Measurements from ENCODE around the gene BCKDHB. TPM values are rescaled to one million over a fixed set of nuclear protein-coding genes. Genes with fewer than 3 reads are reported as not detected.

Gene BCKDHB
- total RNA-seq, 4 donors from 2014 or later, result 1.6 to 6.9 (median 4.8) TPM

- H3K27me3 ChIP-seq, result no peaks in the 10 kb centered on the region
- intact Hi-C loops (cut with DNase I; ENCODE audit: low total_unique reads), result no loop called here
- in situ Hi-C loops (cut with MboI; ENCODE audit: low sequenced_read_pairs in 4 of 4), result no loop called here
- no peaks in the 10 kb centered on the region for H3K9me3 ChIP-seq
- H3K27ac ChIP-seq, result no peak overlapping the region
- peaks cover 10 to 12% of the 10 kb centered on the region in 2 donors for H3K4me1 ChIP-seq
- H3K4me3 ChIP-seq, result no peak overlapping the region
- H3K36me3 ChIP-seq, result no peaks in the 10 kb centered on the region
- ATAC-seq (peak; percentile 80 to 84), DNase-seq (peak; percentile 10 to 15)
- TF ChIP-seq POLR2A (IDR thresholded peaks at IDR 0.05), result no peak
- no peak for TF ChIP-seq CTCF (IDR thresholded peaks at IDR 0.05 in 4 of 5, conservative IDR thresholded peaks at IDR 0.05 in 1 of 5)
These were observed 152.6 kb downstream of the BCKDHB start for GRCh38 chr6:80259118-80259517.

- no peak for TF ChIP-seq CTCF (IDR thresholded peaks at IDR 0.05 in 4 of 5, conservative IDR thresholded peaks at IDR 0.05 in 1 of 5)
- TF ChIP-seq POLR2A (IDR thresholded peaks at IDR 0.05), result no peak
- H3K4me1 ChIP-seq, result peaks cover 8 to 10% of the 10 kb centered on the region in 2 donors
- no peak overlapping the region for H3K27ac ChIP-seq
- no peaks in the 10 kb centered on the region for H3K36me3 ChIP-seq
- H3K4me3 ChIP-seq, result no peak overlapping the region
- H3K27me3 ChIP-seq, result no peaks in the 10 kb centered on the region
- ATAC-seq (no peak), DNase-seq (no peak)
- intact Hi-C loops (cut with DNase I; ENCODE audit: low total_unique reads) (no loop called here), in situ Hi-C loops (cut with MboI; ENCODE audit: low sequenced_read_pairs in 4 of 4) (no loop called here)
- H3K9me3 ChIP-seq, result no peaks in the 10 kb centered on the region
These were observed 157.1 kb downstream of the BCKDHB start for GRCh38 chr6:80263585-80263984.

DNA sequence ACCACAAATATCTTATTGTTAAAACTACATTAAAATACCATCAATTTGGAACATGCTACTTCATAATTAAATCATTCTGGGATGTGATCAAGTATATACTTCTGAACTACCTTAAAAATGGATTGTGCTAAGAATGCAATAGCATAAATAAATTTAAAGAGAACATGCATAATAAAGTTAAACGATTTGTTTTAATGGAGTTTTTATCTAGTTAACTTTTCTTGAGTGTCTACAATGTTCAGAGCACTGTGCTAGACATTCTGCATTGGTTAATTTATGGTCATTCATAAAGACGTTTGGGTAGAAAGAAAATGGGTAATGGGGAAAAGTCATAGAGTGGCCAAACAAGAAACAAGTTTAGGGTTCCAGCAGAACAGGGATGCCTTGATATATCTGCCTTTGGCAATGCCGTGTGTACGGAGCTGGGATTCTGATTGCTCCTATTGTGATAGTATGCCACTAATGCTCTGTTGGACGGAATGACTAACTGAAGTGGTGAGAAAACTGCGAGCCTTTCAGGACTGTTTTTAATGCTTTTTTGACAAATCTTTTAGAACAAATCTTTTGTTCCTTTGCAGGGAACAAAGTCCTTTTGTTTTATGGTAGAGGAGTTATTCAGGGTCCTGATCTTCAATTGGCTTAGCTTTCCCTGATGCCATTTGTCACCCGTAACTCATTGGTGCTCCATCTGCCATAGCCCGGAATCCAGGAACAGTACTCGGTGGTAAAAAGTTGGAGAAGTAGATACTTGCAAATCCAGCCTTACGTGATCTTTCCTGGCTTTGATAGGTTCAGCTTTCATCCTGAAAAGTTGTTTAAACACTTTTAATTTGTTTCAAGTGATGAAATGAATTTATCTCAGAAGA is 162.6 kb downstream of the BCKDHB start:
- no peak for ATAC-seq
- no peak for DNase-seq
- TF ChIP-seq POLR2A (IDR thresholded peaks at IDR 0.05) (no peak), CTCF (IDR thresholded peaks at IDR 0.05 in 4 of 5, conservative IDR thresholded peaks at IDR 0.05 in 1 of 5) (no peak)
- no peaks in the 10 kb centered on the region for H3K27me3 ChIP-seq
- in situ Hi-C loops (cut with MboI; ENCODE audit: low sequenced_read_pairs in 4 of 4), result no loop called here
- intact Hi-C loops (cut with DNase I; ENCODE audit: low total_unique reads), result no loop called here
- no peaks in the 10 kb centered on the region for H3K36me3 ChIP-seq
- no peaks in the 10 kb centered on the region for H3K4me1 ChIP-seq
- H3K27ac ChIP-seq, result no peak overlapping the region
- no peaks in the 10 kb centered on the region for H3K9me3 ChIP-seq
- H3K4me3 ChIP-seq, result no peak overlapping the region

DNA sequence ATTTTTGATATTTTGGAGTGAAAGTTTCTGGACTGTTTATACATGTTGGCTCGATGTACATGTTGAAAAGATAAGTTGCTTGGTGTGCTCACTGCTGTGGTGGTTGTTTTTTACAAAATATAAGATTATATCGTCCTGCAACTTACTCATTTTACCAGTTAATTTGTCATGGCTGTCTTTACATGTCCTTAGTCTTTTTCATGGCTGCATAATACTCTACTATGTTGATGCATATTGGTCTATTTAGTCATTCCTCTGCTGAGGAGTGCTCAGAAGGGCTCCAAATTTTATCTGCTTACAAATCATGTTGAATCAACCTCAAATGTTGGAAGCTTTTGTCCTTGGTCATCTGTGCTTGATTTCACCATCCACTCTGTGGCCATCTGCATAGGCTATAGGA is 164.6 kb downstream of the BCKDHB start:
- H3K4me1 ChIP-seq, result no peaks in the 10 kb centered on the region
- H3K27ac ChIP-seq, result no peak overlapping the region
- H3K4me3 ChIP-seq, result no peak overlapping the region
- H3K9me3 ChIP-seq, result no peaks in the 10 kb centered on the region
- no peaks in the 10 kb centered on the region for H3K36me3 ChIP-seq
- in situ Hi-C loops (cut with MboI; ENCODE audit: low sequenced_read_pairs in 4 of 4), result no loop called here
- DNase-seq (no peak), ATAC-seq (no peak)
- H3K27me3 ChIP-seq, result no peaks in the 10 kb centered on the region
- intact Hi-C loops (cut with DNase I; ENCODE audit: low total_unique reads), result no loop called here
- TF ChIP-seq CTCF (IDR thresholded peaks at IDR 0.05 in 4 of 5, conservative IDR thresholded peaks at IDR 0.05 in 1 of 5) (no peak), POLR2A (IDR thresholded peaks at IDR 0.05) (no peak)

Data from gastrocnemius medialis (tissue), 4 donors.